NCI-H526 (cell line): Measurements from ENCODE around the gene SLC9A8.

ENCODE experiments used
- DNase-seq, 2 experiments: peaks; one replicate each; lab custom pipeline; 2025; lab: John Stamatoyannopoulos, UW

Gene SLC9A8

GRCh38 chr20:49814057-49814694 lies 1.5 kb downstream of the SLC9A8 start:
- no peak for DNase-seq

GRCh38 chr20:49818816-49819215 lies 6.2 kb downstream of the SLC9A8 start:
- DNase-seq = no peak

- DNase-seq = no peak
Measured at GRCh38 chr20:49819702-49820101, 7.1 kb downstream of the SLC9A8 start.

- DNase-seq = no peak
Measured at GRCh38 chr20:49821381-49821780, 8.8 kb downstream of the SLC9A8 start.

- no peak for DNase-seq
Measured at GRCh38 chr20:49821870-49822331, 9.3 kb downstream of the SLC9A8 start.

- no peak for DNase-seq
Measured at GRCh38 chr20:49823152-49823847, 10.7 kb downstream of the SLC9A8 start.

- DNase-seq = no peak
Measured at GRCh38 chr20:49824206-49824605, 11.6 kb downstream of the SLC9A8 start.

GRCh38 chr20:49825521-49826033 lies 12.9 kb downstream of the SLC9A8 start:
- DNase-seq = no peak

GRCh38 chr20:49831022-49831769 lies 18.6 kb downstream of the SLC9A8 start:
- no peak for DNase-seq

- no peak for DNase-seq
Measured at GRCh38 chr20:49831770-49832631, 19.4 kb downstream of the SLC9A8 start.

GRCh38 chr20:49832632-49833327 lies 20.2 kb downstream of the SLC9A8 start:
- no peak for DNase-seq

GRCh38 chr20:49833483-49833882 lies 20.9 kb downstream of the SLC9A8 start:
- DNase-seq = no peak

- no peak for DNase-seq
Measured at GRCh38 chr20:49835031-49835430, 22.4 kb downstream of the SLC9A8 start.

- DNase-seq = no peak
Measured at GRCh38 chr20:49838546-49838945, 25.9 kb downstream of the SLC9A8 start.

GRCh38 chr20:49843139-49843538 lies 30.5 kb downstream of the SLC9A8 start:
- DNase-seq = no peak

- no peak for DNase-seq
Measured at GRCh38 chr20:49843770-49844380, 31.2 kb downstream of the SLC9A8 start.

GRCh38 chr20:49845060-49845459 lies 32.4 kb downstream of the SLC9A8 start:
- DNase-seq = no peak

GRCh38 chr20:49846206-49846807 lies 33.7 kb downstream of the SLC9A8 start:
- peak; percentile 54 to 85 for DNase-seq

GRCh38 chr20:49850463-49851230 lies 38.0 kb downstream of the SLC9A8 start:
- no peak for DNase-seq
